Transverse colon (tissue), 3 donors: Measurements from ENCODE around the gene APBB3.

Source experiments
- POLR2A ChIP-seq: fragments of 450-650 bp; IDR thresholded peaks from one replicate; pipeline ENCODE4 v1.6.1; 2016; ENCODE audit warnings: antibody characterized with exemption, mild to moderate bottlenecking, moderate library complexity
- TF ChIP-seq, protein P1 (sequence below), 5 experiments: fragments of 200-600 bp in 3 of 5; fragments of 450-650 bp in 2 of 5; sonication (generic) in 3 of 5; IDR thresholded peaks; 1 replicate in 2 of 5; 2 replicates in 3 of 5; pipeline ENCODE4 v1.5.1; 2016 to 2017; ENCODE audit warnings: antibody characterized with exemption in 5 of 5, inconsistent platforms in 3 of 5, mild to moderate bottlenecking in 2 of 5, moderate library complexity in 1 of 5

DNA sequence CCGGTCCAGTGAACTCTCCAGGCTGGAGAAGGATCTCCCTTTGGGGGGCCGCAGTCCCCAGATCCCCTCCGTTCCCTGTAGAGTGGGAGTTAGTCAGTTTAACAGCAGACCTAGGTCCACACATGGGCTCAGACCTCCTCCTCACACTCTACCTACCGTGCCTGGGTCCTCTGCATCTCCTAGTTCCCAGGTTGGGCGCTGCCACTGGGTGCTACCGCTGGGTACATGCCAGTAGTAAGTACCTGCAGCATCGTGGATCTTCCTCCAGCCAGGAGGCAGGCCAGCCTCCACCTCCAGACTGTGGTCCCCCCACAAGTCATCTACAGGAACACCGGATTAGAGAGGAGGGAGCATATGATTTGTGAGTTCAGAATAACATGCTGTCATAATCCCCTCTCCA is 802 bp downstream of the APBB3 start:
- TF ChIP-seq, protein P1, sequence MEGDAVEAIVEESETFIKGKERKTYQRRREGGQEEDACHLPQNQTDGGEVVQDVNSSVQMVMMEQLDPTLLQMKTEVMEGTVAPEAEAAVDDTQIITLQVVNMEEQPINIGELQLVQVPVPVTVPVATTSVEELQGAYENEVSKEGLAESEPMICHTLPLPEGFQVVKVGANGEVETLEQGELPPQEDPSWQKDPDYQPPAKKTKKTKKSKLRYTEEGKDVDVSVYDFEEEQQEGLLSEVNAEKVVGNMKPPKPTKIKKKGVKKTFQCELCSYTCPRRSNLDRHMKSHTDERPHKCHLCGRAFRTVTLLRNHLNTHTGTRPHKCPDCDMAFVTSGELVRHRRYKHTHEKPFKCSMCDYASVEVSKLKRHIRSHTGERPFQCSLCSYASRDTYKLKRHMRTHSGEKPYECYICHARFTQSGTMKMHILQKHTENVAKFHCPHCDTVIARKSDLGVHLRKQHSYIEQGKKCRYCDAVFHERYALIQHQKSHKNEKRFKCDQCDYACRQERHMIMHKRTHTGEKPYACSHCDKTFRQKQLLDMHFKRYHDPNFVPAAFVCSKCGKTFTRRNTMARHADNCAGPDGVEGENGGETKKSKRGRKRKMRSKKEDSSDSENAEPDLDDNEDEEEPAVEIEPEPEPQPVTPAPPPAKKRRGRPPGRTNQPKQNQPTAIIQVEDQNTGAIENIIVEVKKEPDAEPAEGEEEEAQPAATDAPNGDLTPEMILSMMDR (IDR thresholded peaks at IDR 0.05) = no peak
- TF ChIP-seq POLR2A = no peak
